Endothelial cell of umbilical vein (primary cell): ENCODE measurements around the gene CACNA2D3. TPM values are rescaled to one million over a fixed set of nuclear protein-coding genes. Genes with fewer than 3 reads are reported as not detected.

ENCODE experiments used
- BruUV-seq: library from RNA; stranded (reverse); fragments of 400-500 nt; replicated peaks from 2 replicates; lab custom pipeline; 2021; lab: Mats Ljungman, UMichigan
- CTCF ChIA-PET: fragments of 300-600, 350-600 bp; sonication (Branson Sonifier 250); formaldehyde crosslinking; loops from one replicate; lab custom pipeline; 2021; ENCODE audit warnings: antibody characterized with exemption, inconsistent platforms; lab: Charles Lee
- POLR2A ChIA-PET: fragments of 300-600, 350-600 bp; sonication (Branson Sonifier 250); formaldehyde crosslinking; loops from one replicate; lab custom pipeline; 2021; ENCODE audit warnings: antibody characterized with exemption, inconsistent platforms; lab: Charles Lee
- DNase-seq: peaks from one replicate; pipeline ENCODE4 v3.0.0-alpha.2; 2011; ENCODE audit warnings: low read depth, low spot score
- FAIRE-seq: peaks from 2 replicates; lab custom pipeline; 2011; peaks lifted over from hg19 to GRCh38; lab: Jason Lieb, UNC
- H2AFZ ChIP-seq: 2 replicates; pipeline ENCODE4 v1.6.0; 2012; ENCODE audit warnings: low read depth, low read length, control low read depth, inconsistent platforms
- H3K27ac ChIP-seq: 2 replicates; pipeline ENCODE4 v1.5.1; 2011; ENCODE audit warnings: low read depth, mild to moderate bottlenecking, control low read depth, low read length, moderate library complexity; ENCODE audit not compliant: insufficient read depth
- H3K27me3 ChIP-seq, 2 experiments: 2 replicates each; pipeline versions ENCODE4 v1.6.0 to v1.6.1; 2011; ENCODE audit warnings: low read length in 2 of 2, mixed read lengths in 1 of 2; ENCODE audit not compliant: control insufficient read depth in 2 of 2, insufficient read depth in 2 of 2
- H3K36me3 ChIP-seq, 2 experiments: 2 replicates in 1 of 2; 3 replicates in 1 of 2; pipeline ENCODE4 v1.5.1; 2011; ENCODE audit warnings: low read length in 2 of 2, mild to moderate bottlenecking in 1 of 2, moderate library complexity in 1 of 2; ENCODE audit not compliant: control insufficient read depth in 2 of 2, insufficient read depth in 2 of 2; ENCODE audit errors: extremely low read depth in 1 of 2
- H3K4me1 ChIP-seq: 3 replicates; pipeline ENCODE4 v1.5.1; 2011; ENCODE audit warnings: mild to moderate bottlenecking, low read length; ENCODE audit not compliant: control insufficient read depth, insufficient read depth; ENCODE audit errors: extremely low read depth
- H3K4me2 ChIP-seq: 2 replicates; pipeline ENCODE4 v1.6.1; 2011; ENCODE audit warnings: low read length, control low read depth, mixed read lengths; ENCODE audit not compliant: insufficient read depth
- H3K4me3 ChIP-seq, 3 experiments: fragments of 200-600 bp in 1 of 3; sonication (generic), shearing (Covaris generic) in 1 of 3; replicated peaks in 1 of 3; 2 replicates each; pipeline ENCODE4 v1.5.1; 2011 to 2016; ENCODE audit warnings: control low read depth in 3 of 3, low read length in 3 of 3, mild to moderate bottlenecking in 2 of 3, inconsistent platforms in 1 of 3, low read depth in 1 of 3, moderate library complexity in 1 of 3; ENCODE audit not compliant: insufficient read depth in 1 of 3
- H3K79me2 ChIP-seq: 2 replicates; pipeline ENCODE4 v1.6.0; 2012; ENCODE audit warnings: low read length, inconsistent platforms; ENCODE audit not compliant: control insufficient read depth, insufficient read depth
- H3K9ac ChIP-seq: replicated peaks from 2 replicates; pipeline ENCODE3; 2011; ENCODE audit warnings: low read length, control low read depth; ENCODE audit not compliant: insufficient read depth; ENCODE audit errors: extremely low read depth
- H3K9me1 ChIP-seq: replicated peaks from 3 replicates; pipeline ENCODE4 v1.6.0; 2011; ENCODE audit warnings: mild to moderate bottlenecking, low read length; ENCODE audit not compliant: control insufficient read depth, insufficient read depth; ENCODE audit errors: extremely low read depth
- H3K9me3 ChIP-seq: replicated peaks from 2 replicates; pipeline ENCODE4 v1.5.1; 2012; ENCODE audit warnings: low read length, inconsistent platforms; ENCODE audit not compliant: control insufficient read depth, insufficient read depth
- H4K20me1 ChIP-seq: replicated peaks from 2 replicates; pipeline ENCODE3; 2011; ENCODE audit warnings: mild to moderate bottlenecking, low read length; ENCODE audit not compliant: control insufficient read depth, insufficient read depth; ENCODE audit errors: extremely low read depth
- CTCF ChIP-seq, 2 donors: IDR thresholded peaks; 1 replicate in 1 of 2; 2 replicates in 1 of 2; pipeline ENCODE4 v1.5.1; 2011; ENCODE audit warnings: low read length in 2 of 2, mild to moderate bottlenecking in 2 of 2, moderate library complexity in 2 of 2, control low read depth in 1 of 2, inconsistent platforms in 1 of 2, low read depth in 1 of 2; ENCODE audit not compliant: insufficient read depth in 1 of 2; ENCODE audit errors: extremely low read depth in 1 of 2
- EZH2 ChIP-seq: IDR thresholded peaks from 2 replicates; pipeline ENCODE4 v1.6.1; 2012; ENCODE audit warnings: borderline replicate concordance, low read depth, mild to moderate bottlenecking, moderate library complexity, low read length, inconsistent platforms; ENCODE audit not compliant: severe bottlenecking
- FOS ChIP-seq: IDR thresholded peaks from 2 replicates; pipeline ENCODE4 v1.6.1; 2011; ENCODE audit warnings: mild to moderate bottlenecking, low read length, moderate library complexity, borderline replicate concordance; ENCODE audit not compliant: insufficient read depth
- GATA2 ChIP-seq: IDR thresholded peaks from 2 replicates; pipeline ENCODE4 v1.7.0; 2011; ENCODE audit warnings: low read depth, mild to moderate bottlenecking, moderate library complexity, mixed read lengths, low read length; ENCODE audit not compliant: insufficient read length, insufficient read depth
- JUN ChIP-seq: IDR thresholded peaks from 2 replicates; pipeline ENCODE4 v1.6.1; 2011; ENCODE audit warnings: borderline replicate concordance, low read depth; ENCODE audit not compliant: insufficient read length, insufficient read depth
- MAX ChIP-seq: IDR thresholded peaks from 2 replicates; pipeline ENCODE4 v1.6.1; 2011; ENCODE audit not compliant: insufficient read depth, insufficient read length
- MYC ChIP-seq: IDR thresholded peaks from one replicate; pipeline ENCODE4 v1.6.1; 2011; ENCODE audit warnings: mild to moderate bottlenecking, low read depth, low read length
- POLR2A ChIP-seq: IDR thresholded peaks from 2 replicates; pipeline ENCODE4 v1.6.1; 2012; ENCODE audit warnings: low read depth, mild to moderate bottlenecking, control low read depth, low read length
- POLR2AphosphoS5 ChIP-seq: IDR thresholded peaks from 2 replicates; pipeline ENCODE4 v1.6.1; 2012; ENCODE audit warnings: low read depth, mild to moderate bottlenecking, control low read depth, low read length, moderate library complexity; ENCODE audit not compliant: insufficient read depth
- dilution Hi-C: fragments of 300-500 bp; cut with MboI; formaldehyde crosslinking; loops from one replicate; pipeline ENCODE4 v1.15.0; 2019; ENCODE audit warnings: low sequenced_read_pairs; ENCODE audit not compliant: extremely low pct_ligation_motif_present
- intact Hi-C: fragments of 100-400 bp; cut with micrococcal nuclease; formaldehyde crosslinking; loops from one replicate; pipeline ENCODE4 v1.10.0; 2022
- polyA plus RNA-seq, 4 experiments: library from polyadenylated mRNA; depleted of rRNA in 3 of 4; stranded (reverse) in 3 of 4; unstranded in 1 of 4; fragments of >200 nt; gene quantifications; 2 replicates each; pipeline versions ENCODE4 v1.2.1 to v1.2.3, GENCODE V29; 2011 to 2012; ENCODE audit warnings: missing spikeins in 1 of 4
- total RNA-seq: library from RNA; stranded (reverse); gene quantifications from 2 replicates; pipeline ENCODE4 v1.2.3, GENCODE V29; 2021

The CACNA2D3 gene
- total and polyA plus RNA-seq, 2 donors (not counting 3 experiments of a cell fraction or from before 2014, with no cell fraction given): not detected

- Histone ChIP-seq H3K9me3 (peaks cover 3% of the 10 kb centered on the region), H3K4me2 (no peak overlapping the region), H3K9ac (no peak overlapping the region), H3K4me1 (no peaks in the 10 kb centered on the region), H3K4me3 (no peak overlapping the region), H3K79me2 (no peaks in the 10 kb centered on the region), H3K27me3 (no peaks in the 10 kb centered on the region), H4K20me1 (no peaks in the 10 kb centered on the region), H3K9me1 (no peaks in the 10 kb centered on the region), H3K27ac (no peak overlapping the region), H2AFZ (no peak overlapping the region), H3K36me3 (no peaks in the 10 kb centered on the region)
- BruUV-seq: no TSS peak
- TF ChIP-seq MYC: no peak
- TF ChIP-seq POLR2A: no peak
- TF ChIP-seq FOS: no peak
- TF ChIP-seq CTCF (IDR thresholded peaks at IDR 0.05; ENCODE audit: extremely low read depth in 1 of 2, insufficient read depth in 1 of 2, low read depth in 1 of 2, low read length in 2 of 2): no peak
- no peak for TF ChIP-seq MAX
- TF ChIP-seq GATA2: no peak
- TF ChIP-seq POLR2AphosphoS5: no peak
- TF ChIP-seq JUN: no peak
- no peak for TF ChIP-seq EZH2
- CTCF ChIA-PET: no interaction called here
- dilution Hi-C loops (no loop called here), intact Hi-C loops (no loop called here)
- no peak for FAIRE-seq
- DNase-seq: no peak
- POLR2A ChIA-PET: no interaction called here
Measured at GRCh38 chr3:54262946-54263345, 140.6 kb downstream of the CACNA2D3 start.
